Aorta (tissue), 5 donors: ENCODE measurements around the gene SCAMP4. TPM values are rescaled to one million over a fixed set of nuclear protein-coding genes. Genes with fewer than 3 reads are reported as not detected.

Experiments
- ATAC-seq: fragments of 200-7000 bp; cut with Tn5 transposase; one replicate; pipeline ENCODE4 v1.9.1; 2022; ENCODE audit warnings: moderate library complexity; ENCODE audit not compliant: low FRiP score
- DNase-seq, 2 donors: peaks; one replicate each; pipeline ENCODE4 v3.0.0-alpha.2; 2020
- H3K27ac ChIP-seq, 2 donors: one replicate each; pipeline ENCODE4 v1.5.1; 2013; ENCODE audit warnings: low read length in 2 of 2, mild to moderate bottlenecking in 2 of 2, moderate library complexity in 2 of 2, control low read depth in 1 of 2, inconsistent platforms in 1 of 2, low read depth in 1 of 2
- H3K27me3 ChIP-seq, 2 donors: one replicate each; pipeline ENCODE4 v1.6.1; 2013; ENCODE audit warnings: control low read depth in 1 of 2, low read length in 1 of 2, mild to moderate bottlenecking in 1 of 2, moderate library complexity in 1 of 2; ENCODE audit not compliant: insufficient read depth in 2 of 2, control insufficient read depth in 1 of 2
- H3K36me3 ChIP-seq, 2 donors: one replicate each; pipeline ENCODE4 v1.6.1; 2013; ENCODE audit warnings: control low read depth in 1 of 2, low read length in 1 of 2, mild to moderate bottlenecking in 1 of 2; ENCODE audit not compliant: insufficient read depth in 2 of 2, control insufficient read depth in 1 of 2
- H3K4me1 ChIP-seq, 2 donors: one replicate each; pipeline ENCODE4 v1.6.1; 2013; ENCODE audit warnings: low read length in 2 of 2, control low read depth in 1 of 2, mild to moderate bottlenecking in 1 of 2, moderate library complexity in 1 of 2; ENCODE audit not compliant: insufficient read depth in 2 of 2, control insufficient read depth in 1 of 2
- H3K4me3 ChIP-seq, 2 donors: one replicate each; pipeline ENCODE4 v1.5.1; 2013; ENCODE audit warnings: low read length in 2 of 2, control low read depth in 1 of 2, mild to moderate bottlenecking in 1 of 2
- H3K9me3 ChIP-seq: one replicate; pipeline ENCODE4 v1.6.1; 2013; ENCODE audit warnings: mild to moderate bottlenecking, low read length; ENCODE audit not compliant: control insufficient read depth
- WGBS, 2 donors: extraction: QIAGEN DNeasy Blood & Tissue Kit; methylation state at CpG; one replicate each; pipeline ENCODE4 v1.1.7; 2013; 5-methylcytosine and 5-hydroxymethylcytosine counted together
- intact Hi-C, 2 donors: fragments of 100-400 bp; cut with DNase I; formaldehyde crosslinking; loops; one replicate each; pipeline versions ENCODE4 v1.14.2 to v1.15.0; 2022
- polyA plus RNA-seq, 2 donors: library from polyadenylated mRNA; stranded (reverse); fragments of 200-250 nt; gene quantifications; one replicate each; pipeline ENCODE4 v1.2.3, GENCODE V29; 2013
- total RNA-seq, 2 donors: library from RNA; stranded (reverse); fragmentation: NEBNext Ultra II Directional; extraction: Animal tissue kit (Norgen Biotek cat#: 25700); gene quantifications; one replicate each; pipeline ENCODE4 v1.2.1, GENCODE V29; 2021
- donor health status: healthy with polysubstance abuse.
- donor health status: Bipolar disorder and iron deficiency.
- donor health status: DM: no; HTN: no; CAD: no.
- donor health status: DM: no; HTN: no; CAD: no.
- donor health status: DM: yes; HTN: yes; CAD: no.

SCAMP4 gene
- total and polyA plus RNA-seq, 4 donors, result 10.1 to 49.6 (median 29.0) TPM

GRCh38 chr19:1912760-1913505 is 7.7 kb downstream of the SCAMP4 start:
- H3K36me3 ChIP-seq, result peaks cover 0 to 1% of the 10 kb centered on the region in 2 donors
- H3K9me3 ChIP-seq, result no peaks in the 10 kb centered on the region
- WGBS, 2 donors, result 97 to 98% methylated on average over 77 of the region's 77 CpGs
- no peaks in the 10 kb centered on the region for H3K4me1 ChIP-seq
- no peaks in the 10 kb centered on the region for H3K27me3 ChIP-seq
- intact Hi-C loops, result no loop called here
- H3K27ac ChIP-seq, result no peak overlapping the region
- DNase-seq (no peak), ATAC-seq (no peak)
- no peak overlapping the region for H3K4me3 ChIP-seq

- Histone ChIP-seq H3K27me3 (no peaks in the 10 kb centered on the region), H3K4me1 (no peaks in the 10 kb centered on the region), H3K36me3 (peaks cover 0 to 6% of the 10 kb centered on the region in 2 donors), H3K4me3 (no peak overlapping the region), H3K9me3 (no peaks in the 10 kb centered on the region), H3K27ac (no peak overlapping the region)
- DNase-seq (no peak), ATAC-seq (no peak)
- 88 to 89% methylated on average over 23 of the region's 23 CpGs for WGBS, 2 donors
- intact Hi-C loops, result no loop called here
These were observed 8.8 kb downstream of the SCAMP4 start for GRCh38 chr19:1913781-1914577.

- no peak for DNase-seq
- peaks cover 0 to 7% of the 10 kb centered on the region in 2 donors for H3K36me3 ChIP-seq
These were observed 9.7 kb downstream of the SCAMP4 start for GRCh38 chr19:1914826-1915341.

GRCh38 chr19:1917146-1917545 is 11.9 kb downstream of the SCAMP4 start:
- Histone ChIP-seq H3K27me3 (no peaks in the 10 kb centered on the region), H3K4me3 (no peak overlapping the region), H3K36me3 (peaks cover 0 to 7% of the 10 kb centered on the region in 2 donors), H3K9me3 (no peaks in the 10 kb centered on the region), H3K4me1 (no peaks in the 10 kb centered on the region), H3K27ac (no peak overlapping the region)
- no peak for ATAC-seq
- intact Hi-C loops, result no loop called here
- DNase-seq, result no peak
- WGBS, 2 donors, result 86 to 88% methylated on average over 17 of the region's 17 CpGs

More at GRCh38 chr19:1914826-1915341, 9.7 kb downstream of the SCAMP4 start:
- Histone ChIP-seq H3K4me3 (no peak overlapping the region), H3K9me3 (no peaks in the 10 kb centered on the region), H3K27ac (no peak overlapping the region), H3K27me3 (no peaks in the 10 kb centered on the region), H3K4me1 (no peaks in the 10 kb centered on the region)
- peak; percentile 21 for ATAC-seq
- WGBS, 2 donors, result 94% methylated on average over 23 of the region's 23 CpGs
- intact Hi-C loops, result no loop called here

GRCh38 chr19:1917926-1918325 is 12.7 kb downstream of the SCAMP4 start:
- WGBS, 2 donors, result 92% methylated on average over 25 of the region's 25 CpGs
- Histone ChIP-seq H3K4me1 (no peaks in the 10 kb centered on the region), H3K27me3 (no peaks in the 10 kb centered on the region), H3K4me3 (no peak overlapping the region), H3K36me3 (peaks cover 0 to 7% of the 10 kb centered on the region in 2 donors), H3K27ac (no peak overlapping the region), H3K9me3 (no peaks in the 10 kb centered on the region)
- intact Hi-C loops, result no loop called here
- no peak for DNase-seq
- no peak for ATAC-seq

GRCh38 chr19:1918975-1919374 is 13.8 kb downstream of the SCAMP4 start:
- intact Hi-C loops, result no loop called here
- peaks cover 0 to 7% of the 10 kb centered on the region in 2 donors for H3K36me3 ChIP-seq
- ATAC-seq, result no peak
- no peaks in the 10 kb centered on the region for H3K9me3 ChIP-seq
- no peak for DNase-seq
- no peaks in the 10 kb centered on the region for H3K27me3 ChIP-seq
- no peak overlapping the region for H3K4me3 ChIP-seq
- WGBS, 2 donors, result 95 to 96% methylated on average over 28 of the region's 28 CpGs
- H3K27ac ChIP-seq, result no peak overlapping the region
- H3K4me1 ChIP-seq, result no peaks in the 10 kb centered on the region

- Histone ChIP-seq H3K36me3 (peaks cover 0 to 7% of the 10 kb centered on the region in 2 donors), H3K9me3 (no peaks in the 10 kb centered on the region), H3K4me1 (no peaks in the 10 kb centered on the region), H3K27ac (no peak overlapping the region), H3K4me3 (no peak overlapping the region), H3K27me3 (no peaks in the 10 kb centered on the region)
- WGBS, 2 donors, result 92 to 93% methylated on average over 19 of the region's 19 CpGs
- intact Hi-C loops, result no loop called here
- DNase-seq (no peak), ATAC-seq (no peak)
These were observed 15.4 kb downstream of the SCAMP4 start for GRCh38 chr19:1920644-1921043.

- ATAC-seq (no peak), DNase-seq (no peak)
- Histone ChIP-seq H3K9me3 (no peaks in the 10 kb centered on the region), H3K27ac (no peak overlapping the region), H3K4me1 (no peaks in the 10 kb centered on the region), H3K4me3 (no peak overlapping the region), H3K27me3 (no peaks in the 10 kb centered on the region), H3K36me3 (peaks cover 0 to 7% of the 10 kb centered on the region in 2 donors)
- 93 to 94% methylated on average over 19 of the region's 19 CpGs for WGBS, 2 donors
- intact Hi-C loops, result no loop called here
These were observed 16.1 kb downstream of the SCAMP4 start for GRCh38 chr19:1921326-1921725.
